Osteoblast (primary cell): ENCODE results near the gene FANCI. TPM values are rescaled to one million over a fixed set of nuclear protein-coding genes. Genes with fewer than 3 reads are reported as not detected.

Experiments used
- DNase-seq: peaks from one replicate; pipeline ENCODE4 v3.0.0; 2011; ENCODE audit warnings: low spot score, mixed read lengths; ENCODE audit not compliant: insufficient read length; ENCODE audit errors: missing footprints
- H2AFZ ChIP-seq: 2 replicates; pipeline ENCODE4 v1.6.0; 2011; ENCODE audit warnings: mild to moderate bottlenecking, low read length
- H3K27ac ChIP-seq: 2 replicates; pipeline ENCODE4 v1.5.1; 2011; ENCODE audit warnings: mild to moderate bottlenecking, low read depth, low read length, moderate library complexity
- H3K27me3 ChIP-seq: 2 replicates; pipeline ENCODE4 v1.6.0; 2012; ENCODE audit warnings: mild to moderate bottlenecking, control low read depth, inconsistent platforms, low read length, moderate library complexity; ENCODE audit not compliant: insufficient read depth
- H3K36me3 ChIP-seq: 2 replicates; pipeline ENCODE4 v1.5.1; 2011; ENCODE audit warnings: mild to moderate bottlenecking, low read length, control low read depth, moderate library complexity; ENCODE audit not compliant: insufficient read depth
- H3K4me1 ChIP-seq: 2 replicates; pipeline ENCODE4 v1.5.1; 2011; ENCODE audit warnings: mild to moderate bottlenecking, low read length, control low read depth, moderate library complexity; ENCODE audit not compliant: insufficient read depth
- H3K4me2 ChIP-seq: 2 replicates; pipeline ENCODE4 v1.6.0; 2011; ENCODE audit warnings: mild to moderate bottlenecking, low read length; ENCODE audit not compliant: insufficient read depth
- H3K4me3 ChIP-seq: fragments of 200-600 bp; sonication (generic); 3 replicates; pipeline ENCODE4 v1.5.1; 2012; ENCODE audit warnings: mild to moderate bottlenecking, low read length, inconsistent platforms; ENCODE audit not compliant: insufficient read depth
- H3K79me2 ChIP-seq: 2 replicates; pipeline ENCODE4 v1.6.0; 2012; ENCODE audit warnings: mild to moderate bottlenecking, low read length, control low read depth, inconsistent platforms; ENCODE audit not compliant: insufficient read depth
- H3K9me3 ChIP-seq: 2 replicates; pipeline ENCODE4 v1.5.1; 2011; ENCODE audit warnings: low read depth, low read length, control low read depth
- H4K20me1 ChIP-seq: 2 replicates; pipeline ENCODE4 v1.6.0; 2012; ENCODE audit warnings: mild to moderate bottlenecking, low read length, control low read depth; ENCODE audit not compliant: insufficient read depth
- CTCF ChIP-seq: IDR thresholded peaks from 2 replicates; pipeline ENCODE4 v1.5.1; 2011; ENCODE audit warnings: mild to moderate bottlenecking, low read depth, low read length, moderate library complexity; ENCODE audit errors: extremely low read depth
- total RNA-seq: library from RNA; depleted of rRNA; stranded (reverse); fragments of >200 nt; gene quantifications from 2 replicates; pipeline ENCODE4 v1.2.3, GENCODE V29; 2012

The FANCI gene
- total RNA-seq, 1 donor: 59.4 TPM

- TF ChIP-seq CTCF: no peak
- H3K4me1 ChIP-seq: no peaks in the 10 kb centered on the region
- no peak for DNase-seq
- no peaks in the 10 kb centered on the region for H3K9me3 ChIP-seq
- H3K27me3 ChIP-seq: no peaks in the 10 kb centered on the region
- no peak overlapping the region for H3K4me2 ChIP-seq
- H2AFZ ChIP-seq: no peak overlapping the region
- H3K4me3 ChIP-seq: no peak overlapping the region
- H3K36me3 ChIP-seq: no peaks in the 10 kb centered on the region
- no peaks in the 10 kb centered on the region for H4K20me1 ChIP-seq
- H3K79me2 ChIP-seq: no peaks in the 10 kb centered on the region
- no peak overlapping the region for H3K27ac ChIP-seq
Measured at GRCh38 chr15:89278307-89278706, 34.5 kb downstream of the FANCI start.

- peaks cover 4% of the 10 kb centered on the region for H3K36me3 ChIP-seq
- TF ChIP-seq CTCF: no peak
- no peaks in the 10 kb centered on the region for H3K79me2 ChIP-seq
- H2AFZ ChIP-seq: no peak overlapping the region
- no peaks in the 10 kb centered on the region for H3K27me3 ChIP-seq
- H4K20me1 ChIP-seq: no peaks in the 10 kb centered on the region
- no peak overlapping the region for H3K4me2 ChIP-seq
- no peak overlapping the region for H3K4me3 ChIP-seq
- H3K4me1 ChIP-seq: no peaks in the 10 kb centered on the region
- DNase-seq: no peak
- H3K9me3 ChIP-seq: no peaks in the 10 kb centered on the region
- no peak overlapping the region for H3K27ac ChIP-seq
Measured at GRCh38 chr15:89282631-89283030, 38.9 kb downstream of the FANCI start.

- Histone ChIP-seq H3K79me2 (no peaks in the 10 kb centered on the region), H4K20me1 (no peaks in the 10 kb centered on the region), H3K36me3 (peaks cover 8% of the 10 kb centered on the region), H3K4me3 (no peak overlapping the region), H3K4me1 (no peaks in the 10 kb centered on the region), H3K27ac (no peak overlapping the region), H3K4me2 (no peak overlapping the region), H3K9me3 (no peaks in the 10 kb centered on the region), H3K27me3 (no peaks in the 10 kb centered on the region), H2AFZ (no peak overlapping the region)
- DNase-seq: no peak
- no peak for TF ChIP-seq CTCF
Measured at GRCh38 chr15:89283201-89283600, 39.4 kb downstream of the FANCI start.

GRCh38 chr15:89291934-89292438, 48.2 kb downstream of the FANCI start:
- Histone ChIP-seq H3K4me2 (no peak overlapping the region), H2AFZ (no peak overlapping the region), H3K4me1 (no peaks in the 10 kb centered on the region), H3K27ac (no peak overlapping the region), H3K36me3 (peaks cover 8% of the 10 kb centered on the region), H3K4me3 (no peak overlapping the region), H3K9me3 (no peaks in the 10 kb centered on the region), H4K20me1 (no peaks in the 10 kb centered on the region), H3K79me2 (no peaks in the 10 kb centered on the region), H3K27me3 (no peaks in the 10 kb centered on the region)
- TF ChIP-seq CTCF: no peak
- DNase-seq: no peak
